ENCODE results near the gene ZNF92. TPM values are rescaled to one million over a fixed set of nuclear protein-coding genes. Genes with fewer than 3 reads are reported as not detected.
A peak's percentile ranks its signal among the peaks of the same experiment; 100 is the strongest.

Gene ZNF92
- total RNA-seq, 1 experiment from 2014 or later: 5.4 TPM

- no peaks in the 10 kb centered on the region for H3K4me1 Mint-ChIP-seq (ENCODE audit: insufficient read depth, unreplicated experiment)
These were observed 64.9 kb downstream of the ZNF92 start for GRCh38 chr7:65438598-65438997.

GRCh38 chr7:65441010-65441409 is 67.4 kb downstream of the ZNF92 start:
- Mint-ChIP-seq H3K4me1 (ENCODE audit: insufficient read depth, unreplicated experiment) (no peaks in the 10 kb centered on the region), H3K27me3 (ENCODE audit: insufficient read depth, unreplicated experiment) (no peaks in the 10 kb centered on the region), H3K4me3 (ENCODE audit: unreplicated experiment) (no peak overlapping the region), H3K9me3 (ENCODE audit: unreplicated experiment) (peaks cover 5% of the 10 kb centered on the region), H3K27ac (ENCODE audit: low read depth, unreplicated experiment) (no peak overlapping the region), H3K36me3 (ENCODE audit: insufficient read depth, unreplicated experiment) (no peaks in the 10 kb centered on the region)
- TF ChIP-seq, protein P1, sequence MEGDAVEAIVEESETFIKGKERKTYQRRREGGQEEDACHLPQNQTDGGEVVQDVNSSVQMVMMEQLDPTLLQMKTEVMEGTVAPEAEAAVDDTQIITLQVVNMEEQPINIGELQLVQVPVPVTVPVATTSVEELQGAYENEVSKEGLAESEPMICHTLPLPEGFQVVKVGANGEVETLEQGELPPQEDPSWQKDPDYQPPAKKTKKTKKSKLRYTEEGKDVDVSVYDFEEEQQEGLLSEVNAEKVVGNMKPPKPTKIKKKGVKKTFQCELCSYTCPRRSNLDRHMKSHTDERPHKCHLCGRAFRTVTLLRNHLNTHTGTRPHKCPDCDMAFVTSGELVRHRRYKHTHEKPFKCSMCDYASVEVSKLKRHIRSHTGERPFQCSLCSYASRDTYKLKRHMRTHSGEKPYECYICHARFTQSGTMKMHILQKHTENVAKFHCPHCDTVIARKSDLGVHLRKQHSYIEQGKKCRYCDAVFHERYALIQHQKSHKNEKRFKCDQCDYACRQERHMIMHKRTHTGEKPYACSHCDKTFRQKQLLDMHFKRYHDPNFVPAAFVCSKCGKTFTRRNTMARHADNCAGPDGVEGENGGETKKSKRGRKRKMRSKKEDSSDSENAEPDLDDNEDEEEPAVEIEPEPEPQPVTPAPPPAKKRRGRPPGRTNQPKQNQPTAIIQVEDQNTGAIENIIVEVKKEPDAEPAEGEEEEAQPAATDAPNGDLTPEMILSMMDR (IDR thresholded peaks at IDR 0.05; ENCODE audit: unreplicated experiment): no peak
- ChIA-PET CTCF (no interaction called here), POLR2A (interaction anchor here (1.0 kb wide), 1 partner anchor 67 kb away, joined by 3 read pairs; the partner anchor contains the start of gene ZNF92)
- no TSS peak for BruUV-seq (replicated peaks)
- peak; percentile 19 for DNase-seq (ENCODE audit: unreplicated experiment)
- intact Hi-C loops (cut with micrococcal nuclease): loop anchor here (10.0 kb wide), 1 partner anchor 66 kb away; the partner anchor contains the start of gene ZNF92

More at GRCh38 chr7:65438598-65438997, 64.9 kb downstream of the ZNF92 start:
- intact Hi-C loops (cut with micrococcal nuclease): no loop called here
- CTCF ChIA-PET: no interaction called here
- Mint-ChIP-seq H3K27me3 (ENCODE audit: insufficient read depth, unreplicated experiment) (no peaks in the 10 kb centered on the region), H3K36me3 (ENCODE audit: insufficient read depth, unreplicated experiment) (no peaks in the 10 kb centered on the region), H3K4me3 (ENCODE audit: unreplicated experiment) (no peak overlapping the region), H3K9me3 (ENCODE audit: unreplicated experiment) (no peaks in the 10 kb centered on the region), H3K27ac (ENCODE audit: low read depth, unreplicated experiment) (no peak overlapping the region)
- peak; percentile 57 for DNase-seq (ENCODE audit: unreplicated experiment)
- TF ChIP-seq, protein P1 (IDR thresholded peaks at IDR 0.05; ENCODE audit: unreplicated experiment): no peak
- POLR2A ChIA-PET: no interaction called here
- no TSS peak for BruUV-seq (replicated peaks)

- no peak for DNase-seq (ENCODE audit: unreplicated experiment)
- TF ChIP-seq, protein P1 (IDR thresholded peaks at IDR 0.05; ENCODE audit: unreplicated experiment): no peak
- H3K27ac Mint-ChIP-seq (ENCODE audit: low read depth, unreplicated experiment): no peak overlapping the region
- H3K36me3 Mint-ChIP-seq (ENCODE audit: insufficient read depth, unreplicated experiment): no peaks in the 10 kb centered on the region
- no peak overlapping the region for H3K4me3 Mint-ChIP-seq (ENCODE audit: unreplicated experiment)
- H3K9me3 Mint-ChIP-seq (ENCODE audit: unreplicated experiment): peaks cover 5% of the 10 kb centered on the region
- intact Hi-C loops (cut with micrococcal nuclease): loop anchor here (10.0 kb wide), 1 partner anchor 70 kb away; the partner anchor contains the start of gene ZNF92
- H3K4me1 Mint-ChIP-seq (ENCODE audit: insufficient read depth, unreplicated experiment): peaks cover 4% of the 10 kb centered on the region
- no TSS peak for BruUV-seq (replicated peaks)
- POLR2A ChIA-PET: no interaction called here
- no peaks in the 10 kb centered on the region for H3K27me3 Mint-ChIP-seq (ENCODE audit: insufficient read depth, unreplicated experiment)
- CTCF ChIA-PET: no interaction called here
These were observed 70.7 kb downstream of the ZNF92 start for GRCh38 chr7:65444205-65444842.

- intact Hi-C loops (cut with micrococcal nuclease): loop anchor here (10.0 kb wide), 1 partner anchor 70 kb away; the partner anchor contains the start of gene ZNF92
- ChIA-PET POLR2A (no interaction called here), CTCF (no interaction called here)
- peaks cover 8% of the 10 kb centered on the region for H3K4me1 Mint-ChIP-seq (ENCODE audit: insufficient read depth, unreplicated experiment)
- no TSS peak for BruUV-seq (replicated peaks)
- no peak overlapping the region for H3K4me3 Mint-ChIP-seq (ENCODE audit: unreplicated experiment)
- H3K36me3 Mint-ChIP-seq (ENCODE audit: insufficient read depth, unreplicated experiment): no peaks in the 10 kb centered on the region
- no peaks in the 10 kb centered on the region for H3K27me3 Mint-ChIP-seq (ENCODE audit: insufficient read depth, unreplicated experiment)
- H3K9me3 Mint-ChIP-seq (ENCODE audit: unreplicated experiment): peaks cover 5% of the 10 kb centered on the region
- no peak for DNase-seq (ENCODE audit: unreplicated experiment)
- no peak overlapping the region for H3K27ac Mint-ChIP-seq (ENCODE audit: low read depth, unreplicated experiment)
- TF ChIP-seq, protein P1 (IDR thresholded peaks at IDR 0.05; ENCODE audit: unreplicated experiment): no peak
These were observed 71.5 kb downstream of the ZNF92 start for GRCh38 chr7:65444899-65445823.
